Activated effector memory CD4-positive, alpha-beta T cell treated with Interleukin-2 at 50 U/mL for 16 hours (primary cell): ENCODE data around the gene CD200.
"Not testable (repeated sequence)": the region's sequence is repeated elsewhere in the genome, so short reads cannot be mapped to it uniquely, and the experiment has no call there.

ENCODE experiments used
- DNase-seq: peaks from one replicate; pipeline ENCODE4 v3.0.0-alpha.2; 2020

The CD200 gene

DNA sequence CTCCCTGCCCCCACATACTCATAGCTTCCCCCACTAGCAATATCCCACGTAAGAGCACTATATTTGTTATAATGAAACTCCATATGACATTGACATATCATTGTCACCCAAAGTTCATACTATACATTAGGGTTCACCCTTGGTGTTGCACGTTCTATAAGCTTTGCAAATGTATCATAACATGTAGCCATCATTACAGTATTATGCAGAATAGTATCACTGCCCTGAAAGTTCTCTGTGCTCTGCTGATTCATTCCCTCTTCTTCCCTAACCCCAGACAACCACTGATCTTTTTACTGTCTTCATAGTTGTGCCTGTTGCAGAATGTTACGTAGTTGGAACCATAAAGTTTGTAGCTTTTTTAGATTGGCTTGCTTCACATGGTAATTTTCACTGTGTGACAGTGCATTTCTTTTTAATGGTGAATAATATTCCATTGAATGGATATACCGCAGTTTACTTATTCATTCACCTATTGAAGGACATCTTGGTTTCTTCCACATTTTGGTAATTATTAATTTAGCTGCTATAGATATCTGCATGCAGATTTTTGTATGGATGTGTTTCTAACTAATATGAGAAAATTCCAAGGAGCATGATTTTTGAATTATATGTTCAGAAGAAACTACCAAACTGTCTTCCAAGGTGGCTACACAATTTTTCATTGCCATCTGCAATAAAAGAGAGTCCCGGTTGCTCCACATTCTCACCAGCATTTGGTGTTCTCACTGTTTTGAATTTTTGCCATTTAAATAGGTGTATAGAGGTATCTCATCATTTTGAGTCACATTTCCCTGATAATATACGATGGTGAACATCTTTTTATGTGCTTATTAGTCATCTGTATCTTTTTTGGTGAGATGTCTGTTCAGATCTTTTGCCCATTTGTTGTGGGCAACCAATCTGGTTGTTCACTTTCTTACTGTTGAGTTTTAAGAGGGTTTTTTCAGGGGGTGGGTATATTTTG is 59.7 kb downstream of the CD200 start:
- no peak for DNase-seq

DNA sequence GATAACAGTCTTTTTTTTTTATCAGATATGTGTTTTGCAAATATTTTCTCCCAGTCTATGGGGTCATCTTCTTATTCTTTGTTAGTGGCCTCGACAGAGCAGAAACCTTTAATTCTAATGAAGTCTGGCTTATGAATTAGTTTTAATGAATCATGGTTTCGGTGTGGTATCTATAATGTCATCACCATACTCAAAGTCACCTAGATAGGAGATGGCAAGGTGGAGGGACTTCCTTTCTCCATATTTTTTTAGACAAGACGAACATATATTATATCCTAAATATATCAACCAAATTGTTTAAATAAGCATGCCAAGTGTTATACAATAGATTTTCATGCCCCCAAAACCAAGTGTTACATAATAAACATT is 60.4 kb downstream of the CD200 start:
- no peak for DNase-seq

DNA sequence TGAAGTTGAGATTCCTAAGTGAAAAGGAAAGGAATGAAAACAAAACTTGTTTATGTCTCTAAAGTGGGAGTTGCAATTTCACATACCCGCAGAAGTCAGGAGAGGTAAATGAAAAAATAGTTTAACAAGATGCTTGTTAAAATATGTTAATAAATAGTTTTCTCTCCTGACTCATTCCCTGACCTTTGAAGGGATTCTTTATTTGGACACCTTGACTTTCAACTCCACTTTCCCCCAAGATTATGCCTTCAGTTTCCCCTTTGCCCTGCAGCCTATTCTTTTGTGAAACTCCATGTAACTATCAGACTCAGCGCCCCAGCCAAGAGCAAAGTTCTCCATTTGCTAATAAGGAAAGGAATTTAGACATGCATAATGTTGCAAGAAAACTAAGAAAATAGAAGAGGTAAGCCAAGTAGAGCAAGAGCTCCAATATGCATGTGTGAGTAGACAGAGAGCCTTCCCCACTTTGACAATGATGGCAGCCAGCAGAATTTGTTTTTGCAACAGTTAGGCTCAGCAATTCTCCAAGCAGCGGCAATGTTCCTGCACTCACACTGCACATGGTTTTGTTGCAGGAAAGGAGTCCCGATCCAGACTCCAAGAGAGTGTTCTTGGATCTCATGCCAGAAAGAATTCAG is 61.2 kb downstream of the CD200 start:
- no peak for DNase-seq

- DNase-seq, result no peak
These were observed 62.4 kb downstream of the CD200 start for GRCh38 chr3:112395181-112395895.

DNA sequence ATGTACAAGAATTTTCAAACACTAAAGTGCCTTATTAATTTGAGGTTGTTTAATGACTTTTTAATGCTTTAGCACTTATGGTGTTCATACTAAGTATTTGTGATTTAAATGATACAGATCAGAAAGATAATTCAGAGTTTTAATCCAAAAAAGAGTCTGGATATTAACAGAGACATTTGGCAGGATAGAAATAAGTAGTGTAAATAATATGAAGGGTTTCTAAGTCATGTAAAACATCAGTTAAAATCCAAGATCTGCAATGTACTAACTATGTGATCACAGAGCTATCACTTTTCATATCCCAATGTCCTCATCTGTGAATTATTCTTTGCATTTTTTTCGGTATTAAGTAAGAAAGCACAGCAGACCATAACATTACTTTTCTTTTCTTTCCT is 62.9 kb downstream of the CD200 start:
- no peak for DNase-seq

DNA sequence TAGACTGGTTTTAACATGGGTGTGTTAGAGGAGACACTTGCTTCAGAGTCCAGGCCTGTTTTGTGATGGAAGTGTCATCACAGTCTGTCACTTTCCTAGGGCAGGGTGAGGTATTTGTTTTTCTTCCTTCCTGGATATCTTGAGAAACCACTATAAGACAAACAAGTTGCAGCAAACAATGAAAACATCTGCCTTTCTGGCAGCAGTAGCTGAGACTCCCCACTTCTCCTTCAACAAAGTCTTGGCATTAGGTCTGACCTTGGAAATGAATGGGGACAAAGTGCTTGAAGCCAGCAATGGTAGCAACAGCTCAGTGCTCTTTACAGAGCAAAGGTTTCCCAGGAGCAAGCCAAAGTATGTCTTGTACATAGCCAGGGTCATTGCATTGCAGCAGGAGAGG is 64.6 kb downstream of the CD200 start:
- no peak for DNase-seq

DNA sequence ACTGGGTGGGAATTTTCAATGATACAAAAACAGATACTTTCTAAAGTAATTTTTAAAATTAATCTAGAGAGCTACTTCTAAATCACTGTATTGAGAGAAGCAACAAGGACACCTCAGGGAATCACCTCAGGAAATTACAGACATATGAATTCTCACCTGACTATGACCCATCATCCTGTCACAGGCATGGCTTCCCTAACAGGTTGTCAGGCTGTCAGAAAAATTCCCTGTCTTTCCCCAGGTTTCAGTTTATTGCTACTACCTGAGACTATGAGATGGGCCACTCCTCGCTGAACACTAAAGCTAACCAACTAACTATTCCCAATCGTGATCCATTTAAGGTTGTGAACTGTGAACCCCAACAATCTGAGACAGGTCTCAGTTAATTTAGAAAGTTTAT is 66.1 kb downstream of the CD200 start:
- DNase-seq, result no peak

DNA sequence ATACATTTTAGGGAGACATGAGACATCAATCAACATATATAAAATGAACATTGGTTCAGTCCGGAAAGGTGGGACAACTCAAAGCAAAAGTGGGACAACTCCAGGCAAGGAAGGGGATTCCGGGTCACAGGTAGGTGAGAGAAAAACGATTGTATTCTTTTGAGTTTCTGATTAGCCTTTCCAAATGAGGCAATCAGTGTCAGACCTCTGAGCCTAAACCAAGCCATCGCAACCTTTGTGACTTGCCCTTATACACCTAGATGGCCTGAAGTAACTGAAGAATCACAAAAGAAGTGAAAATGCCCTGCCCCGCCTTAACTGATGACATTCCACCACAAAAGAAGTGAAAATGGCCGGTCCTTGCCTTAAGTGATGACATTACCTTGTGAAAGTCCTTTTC is 66.6 kb downstream of the CD200 start:
- DNase-seq, result not testable (repeated sequence)

DNA sequence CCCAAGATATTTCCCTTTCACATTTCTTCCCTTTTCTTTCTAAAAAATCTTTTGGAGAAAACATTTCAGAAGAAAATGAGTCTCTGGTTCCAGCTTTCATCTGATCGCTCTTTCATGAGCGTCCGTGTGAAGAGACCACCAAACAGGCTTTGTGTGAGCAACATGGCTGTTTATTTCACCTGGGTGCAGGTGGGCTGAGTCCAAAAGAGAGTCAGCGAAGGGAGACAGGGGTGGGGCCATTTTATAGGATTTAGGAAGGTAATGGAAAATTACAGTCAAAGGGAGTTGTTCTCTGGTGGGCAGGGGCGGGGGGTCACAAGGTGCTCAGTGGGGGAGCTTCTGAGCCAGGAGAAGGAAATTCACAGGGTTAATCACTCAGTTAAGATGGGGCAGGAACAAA is 67.4 kb downstream of the CD200 start:
- not testable (repeated sequence) for DNase-seq

DNA sequence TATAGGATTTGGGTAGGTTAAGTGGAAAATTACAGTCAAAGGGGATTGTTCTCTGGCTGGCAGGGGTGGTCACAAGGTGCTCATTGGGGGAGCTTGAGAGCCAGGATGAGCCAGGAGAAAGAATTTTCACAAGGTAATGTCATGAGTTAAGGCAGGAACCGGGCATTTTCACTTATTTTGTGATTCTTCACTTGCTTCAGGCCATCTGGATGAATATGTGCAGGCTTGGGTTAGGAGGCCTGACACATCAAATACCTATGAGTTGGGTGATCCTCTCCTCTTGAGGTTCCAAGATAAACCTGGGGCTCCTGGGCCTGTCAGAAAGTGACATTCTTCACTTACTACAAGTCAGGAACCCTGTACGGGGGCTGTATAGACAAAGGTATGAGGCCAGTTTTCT is 68.7 kb downstream of the CD200 start:
- no peak for DNase-seq

GRCh38 chr3:112403103-112403502 is 70.1 kb downstream of the CD200 start:
- DNase-seq, result no peak

DNA sequence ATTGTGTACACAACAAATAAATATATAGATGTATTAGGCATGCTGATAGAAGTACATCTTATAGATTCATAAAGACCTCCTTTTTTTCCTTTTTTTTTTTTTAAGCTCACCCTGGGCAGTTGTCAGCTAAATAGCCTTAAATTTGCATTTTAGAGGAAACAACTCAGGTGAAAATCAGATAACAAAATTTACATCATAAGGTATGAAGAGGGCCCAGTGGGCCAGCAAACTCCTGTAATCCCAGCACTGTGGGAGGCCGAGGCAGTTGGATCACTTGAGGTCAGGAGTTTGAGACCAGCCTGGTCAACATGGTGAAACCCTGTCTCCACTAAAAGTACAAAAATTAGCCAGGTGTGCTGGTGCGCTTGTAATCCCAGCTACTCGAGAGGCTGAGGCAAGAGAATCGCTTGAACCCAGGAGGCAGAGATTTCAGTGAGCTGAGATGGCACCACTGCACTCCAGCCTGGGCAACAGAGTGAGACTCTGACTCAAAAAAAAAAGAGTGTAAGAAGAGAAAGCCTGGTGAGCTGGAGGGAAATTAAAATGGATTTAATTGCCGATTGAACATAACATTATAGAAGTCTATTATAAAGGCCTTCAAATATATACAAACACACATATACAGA is 72.1 kb downstream of the CD200 start:
- DNase-seq, result not testable (repeated sequence)

- no peak for DNase-seq
These were observed 72.9 kb downstream of the CD200 start for GRCh38 chr3:112405845-112406244.

DNA sequence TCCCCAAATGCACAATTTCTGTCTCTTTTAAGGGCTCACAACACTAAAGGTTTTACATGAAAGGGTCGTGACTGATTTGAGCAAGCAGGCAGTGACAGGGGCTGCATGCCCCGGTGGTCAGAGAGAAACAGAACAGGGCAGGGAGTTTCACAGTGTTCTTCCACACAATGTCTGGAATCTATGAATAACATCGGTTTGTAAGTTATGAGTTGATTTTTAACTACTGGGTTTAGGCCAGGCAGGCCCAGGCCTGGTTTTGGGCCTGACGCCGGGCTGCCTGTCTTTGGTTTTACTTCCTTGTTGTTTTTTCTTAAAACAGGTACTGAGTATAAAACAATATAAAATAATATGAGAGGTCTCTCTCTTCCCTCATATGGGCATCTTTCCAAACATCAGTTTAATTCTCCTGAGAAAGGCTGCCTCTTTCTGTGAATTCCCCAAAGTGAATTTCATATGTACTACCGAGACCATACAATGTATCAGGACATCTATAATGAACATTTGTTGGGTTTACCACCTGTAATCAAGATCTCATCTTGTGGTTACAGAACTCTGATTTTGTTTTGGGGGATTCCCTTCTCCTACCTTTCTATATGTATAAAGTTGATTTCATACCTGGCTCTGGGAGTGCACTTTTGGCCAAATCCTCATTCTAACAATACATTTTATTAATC is 74.4 kb downstream of the CD200 start:
- no peak for DNase-seq

DNA sequence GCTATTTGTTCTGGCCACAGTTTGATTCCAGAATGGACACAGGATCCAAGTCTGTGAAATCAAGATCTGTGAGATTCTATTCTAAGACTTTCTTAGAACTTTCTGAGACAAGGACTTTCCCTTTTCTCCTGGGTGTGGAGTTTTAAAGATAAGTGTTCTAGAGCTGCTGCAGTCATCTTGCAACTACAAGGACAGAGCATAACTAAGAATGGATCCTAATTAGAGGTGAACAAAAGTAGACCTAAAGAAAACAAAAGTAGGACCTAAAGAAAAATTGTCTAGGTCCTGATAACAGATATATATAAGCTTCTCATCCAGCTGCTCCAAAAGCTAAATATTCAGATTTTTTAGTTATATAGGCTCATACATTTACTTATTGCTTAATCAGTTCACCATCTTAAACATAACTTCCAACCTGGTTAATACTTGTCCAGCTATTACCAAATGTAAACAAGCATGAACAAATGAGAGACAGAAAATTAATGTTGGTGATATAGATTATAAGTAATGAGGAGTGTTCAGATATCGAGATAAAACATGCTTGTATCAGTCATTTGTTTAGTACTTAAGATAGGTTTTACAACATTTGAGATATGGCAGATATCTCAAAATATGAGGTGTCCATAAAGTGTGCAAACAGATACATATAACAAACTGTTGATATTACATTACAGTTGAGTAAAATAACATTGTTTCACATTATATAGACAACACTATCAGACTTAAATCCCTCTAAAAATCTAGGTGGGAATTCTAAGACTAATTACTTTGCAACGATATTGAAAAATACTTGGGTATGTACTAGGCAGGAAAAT is 75.1 kb downstream of the CD200 start:
- DNase-seq, result no peak

GRCh38 chr3:112409041-112409440 is 76.1 kb downstream of the CD200 start:
- no peak for DNase-seq

DNA sequence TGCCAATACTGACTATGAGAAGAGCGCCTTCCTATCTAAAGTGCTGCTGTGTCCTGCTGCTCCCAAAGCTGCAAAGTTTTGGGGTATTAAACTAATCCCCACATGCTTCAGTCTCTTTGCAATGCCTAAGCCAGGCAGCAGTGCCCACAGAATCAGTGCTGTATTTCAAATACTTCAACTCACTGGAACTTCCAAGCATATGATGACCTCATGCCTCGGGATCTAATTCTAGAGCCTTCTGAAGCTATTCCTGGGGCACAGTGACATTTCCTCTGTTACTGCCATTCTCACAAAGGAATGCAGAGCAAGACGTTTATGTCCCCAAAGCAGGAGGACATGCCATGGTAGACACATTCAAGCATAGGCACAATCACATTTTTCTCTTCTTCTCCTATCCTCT is 78.5 kb downstream of the CD200 start:
- no peak for DNase-seq
